ENCODE measurements around the gene TBC1D22A. TPM values are rescaled to one million over a fixed set of nuclear protein-coding genes. Genes with fewer than 3 reads are reported as not detected.
A peak's percentile ranks its signal among the peaks of the same experiment; 100 is the strongest.

The TBC1D22A gene
- total RNA-seq, 6 experiments from 2014 or later = 10.9 to 18.1 (median 14.0) TPM

DNA sequence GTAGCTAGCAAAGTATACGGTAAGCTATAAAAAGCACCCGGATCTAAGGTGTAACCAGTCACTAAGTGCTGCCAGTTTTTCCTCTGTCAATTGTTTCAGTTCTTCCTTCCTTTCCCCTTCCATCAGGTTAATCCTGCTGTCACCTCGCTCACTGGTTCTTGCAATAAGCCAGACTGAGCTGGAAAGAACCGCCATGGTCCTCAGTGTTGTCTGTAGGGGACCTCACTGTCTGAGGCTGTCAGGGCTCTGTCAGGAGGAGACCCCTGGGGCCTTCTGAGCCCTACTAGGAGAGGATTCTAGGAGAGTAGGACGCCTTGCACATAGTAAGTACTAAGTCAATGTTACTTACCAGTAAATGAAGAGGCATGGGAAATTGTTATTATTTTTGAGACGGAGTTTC is 1.4 kb upstream of the TBC1D22A start:
- ATAC-seq = no peak
- Histone ChIP-seq H3K27me3 (no peaks in the 10 kb centered on the region), H3K9me3 (no peaks in the 10 kb centered on the region), H3K27ac (peak overlapping the region in 1 of 3 donors; percentile 18), H3K4me3 (no peak overlapping the region), H3K36me3 (no peaks in the 10 kb centered on the region), H3K4me1 (peaks cover 0 to 49% (median 20%) of the 10 kb centered on the region in 4 donors)
- TF ChIP-seq, protein P1, sequence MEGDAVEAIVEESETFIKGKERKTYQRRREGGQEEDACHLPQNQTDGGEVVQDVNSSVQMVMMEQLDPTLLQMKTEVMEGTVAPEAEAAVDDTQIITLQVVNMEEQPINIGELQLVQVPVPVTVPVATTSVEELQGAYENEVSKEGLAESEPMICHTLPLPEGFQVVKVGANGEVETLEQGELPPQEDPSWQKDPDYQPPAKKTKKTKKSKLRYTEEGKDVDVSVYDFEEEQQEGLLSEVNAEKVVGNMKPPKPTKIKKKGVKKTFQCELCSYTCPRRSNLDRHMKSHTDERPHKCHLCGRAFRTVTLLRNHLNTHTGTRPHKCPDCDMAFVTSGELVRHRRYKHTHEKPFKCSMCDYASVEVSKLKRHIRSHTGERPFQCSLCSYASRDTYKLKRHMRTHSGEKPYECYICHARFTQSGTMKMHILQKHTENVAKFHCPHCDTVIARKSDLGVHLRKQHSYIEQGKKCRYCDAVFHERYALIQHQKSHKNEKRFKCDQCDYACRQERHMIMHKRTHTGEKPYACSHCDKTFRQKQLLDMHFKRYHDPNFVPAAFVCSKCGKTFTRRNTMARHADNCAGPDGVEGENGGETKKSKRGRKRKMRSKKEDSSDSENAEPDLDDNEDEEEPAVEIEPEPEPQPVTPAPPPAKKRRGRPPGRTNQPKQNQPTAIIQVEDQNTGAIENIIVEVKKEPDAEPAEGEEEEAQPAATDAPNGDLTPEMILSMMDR (IDR thresholded peaks at IDR 0.05) = no peak
- TF ChIP-seq POLR2A (IDR thresholded peaks at IDR 0.05) = no peak
- DNase-seq = peak in 1 of 3 donors; percentile 7
- intact Hi-C loops (cut with DNase I) = no loop called here
- WGBS (ENCODE audit: insufficient coverage, low coverage, low lambda C conversion rate, missing lambda C conversion rate) = 87% methylated on average over 5 of the region's 6 CpGs

DNA sequence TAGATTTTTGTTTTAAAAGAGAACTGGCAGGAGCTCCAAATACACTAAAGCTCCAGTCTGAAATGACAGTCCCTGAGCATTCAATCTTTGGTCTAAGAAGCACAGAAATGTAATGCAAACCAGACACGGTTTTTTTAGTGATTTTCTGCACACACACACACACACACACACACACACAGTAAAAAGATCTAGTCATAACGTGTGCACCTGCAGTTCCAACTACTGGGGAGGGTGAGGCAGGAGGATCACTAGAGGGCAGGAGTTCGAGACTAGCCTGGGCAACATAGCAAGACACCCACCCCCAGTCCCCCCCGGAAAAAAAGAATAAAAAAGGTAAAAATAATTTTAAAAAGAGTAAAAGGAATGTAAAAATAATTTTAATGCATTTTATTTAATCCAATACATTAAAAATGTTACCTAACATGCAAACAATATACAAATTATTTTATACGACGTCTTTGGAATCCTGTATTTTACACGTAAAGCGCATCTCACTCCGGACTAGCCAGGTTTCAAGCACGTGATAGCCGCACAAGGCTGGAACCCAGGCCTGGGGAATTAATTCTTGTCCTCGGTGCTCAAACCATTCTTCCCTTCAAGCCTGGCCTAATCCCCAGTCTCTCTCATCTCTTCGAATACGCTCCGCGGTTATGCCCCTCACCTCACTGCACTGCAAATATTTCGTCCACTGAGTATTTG is 762 bp upstream of the TBC1D22A start:
- Histone ChIP-seq H3K27ac (peak overlapping the region; percentile 85 to 98 (median 90)), H3K27me3 (no peaks in the 10 kb centered on the region), H3K4me3 (peak overlapping the region; percentile 80 to 96 (median 84)), H3K36me3 (no peaks in the 10 kb centered on the region), H3K9me3 (no peaks in the 10 kb centered on the region), H3K4me1 (peaks cover 0 to 48% (median 20%) of the 10 kb centered on the region in 4 donors)
- peak in 1 of 3 donors; percentile 42 for DNase-seq
- WGBS (ENCODE audit: insufficient coverage, low coverage, low lambda C conversion rate, missing lambda C conversion rate) = 2% methylated on average over 17 of the region's 17 CpGs
- no peak for ATAC-seq
- intact Hi-C loops (cut with DNase I) = no loop called here
- no peak for TF ChIP-seq POLR2A (IDR thresholded peaks at IDR 0.05)
- TF ChIP-seq, protein P1 (IDR thresholded peaks at IDR 0.05) = no peak

DNA sequence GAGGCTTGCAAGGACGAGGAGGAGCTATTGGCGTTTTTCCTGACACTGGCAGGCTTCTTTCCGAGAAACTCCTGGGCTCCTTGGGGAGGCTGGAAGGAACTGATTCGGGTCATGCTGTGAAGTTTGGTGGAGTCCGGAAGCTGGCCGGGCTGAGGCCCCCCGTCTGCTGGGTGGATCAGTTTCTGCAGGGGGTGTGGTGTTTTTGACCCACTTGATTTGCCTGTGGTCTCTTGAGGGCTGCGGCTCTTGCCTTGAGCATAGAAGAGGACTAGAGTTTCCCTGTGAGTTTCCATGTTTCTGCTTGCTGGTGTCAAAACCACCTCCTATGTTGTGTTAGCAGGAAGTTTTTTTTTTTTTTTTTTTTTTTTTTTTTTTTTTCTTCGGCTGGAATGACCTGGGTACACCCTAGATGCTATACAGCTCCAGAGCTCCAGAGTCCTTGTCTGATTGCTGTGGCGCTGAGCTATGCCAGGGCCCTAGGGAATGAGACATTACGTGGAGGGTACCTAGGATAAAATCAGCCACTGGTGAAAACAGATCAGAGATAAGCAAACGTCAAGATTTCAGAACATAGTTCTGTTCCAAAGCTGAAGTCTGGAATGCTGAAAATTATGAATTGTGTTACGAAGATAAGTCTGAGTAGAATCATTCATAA is 728 bp downstream of the TBC1D22A start:
- ATAC-seq (peak; percentile 1 to 8 (median 7)), DNase-seq (no peak)

DNA sequence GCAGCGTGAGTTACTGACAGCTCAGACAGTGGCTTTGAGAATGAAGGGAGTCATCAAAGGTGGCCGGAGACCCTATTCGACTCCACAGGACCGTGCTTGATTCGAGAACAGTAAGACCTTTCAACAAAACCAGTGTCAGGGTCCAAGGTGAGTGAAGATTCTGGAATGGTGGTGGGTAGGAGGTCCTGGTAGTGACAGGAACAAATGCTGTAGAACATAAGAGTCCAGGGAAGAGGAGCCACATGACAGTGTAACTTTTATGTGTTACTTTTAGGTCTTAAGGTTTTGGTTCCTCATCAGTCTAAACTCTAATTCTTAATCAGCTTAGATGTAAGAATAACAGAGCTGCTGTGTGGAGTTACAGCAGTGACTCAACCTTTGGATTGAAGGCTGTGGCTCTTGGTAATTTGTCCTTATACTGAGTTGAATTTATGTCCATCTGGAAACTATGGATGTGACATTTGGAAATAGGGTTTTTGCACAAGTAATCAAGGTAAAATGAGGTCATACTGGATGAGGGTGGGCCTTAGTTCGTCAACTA is 1.8 kb downstream of the TBC1D22A start:
- H3K4me1 ChIP-seq = peaks cover 0 to 23% (median 12%) of the 10 kb centered on the region in 4 donors
- intact Hi-C loops (cut with DNase I) = no loop called here
- 85% methylated on average over 6 of the region's 6 CpGs for WGBS (ENCODE audit: insufficient coverage, low coverage, low lambda C conversion rate, missing lambda C conversion rate)
- no peaks in the 10 kb centered on the region for H3K9me3 ChIP-seq
- DNase-seq (no peak), ATAC-seq (no peak)
- no peaks in the 10 kb centered on the region for H3K36me3 ChIP-seq
- TF ChIP-seq POLR2A (IDR thresholded peaks at IDR 0.05) = no peak
- TF ChIP-seq, protein P1 (IDR thresholded peaks at IDR 0.05) = no peak
- H3K27me3 ChIP-seq = no peaks in the 10 kb centered on the region
- no peak overlapping the region for H3K4me3 ChIP-seq
- H3K27ac ChIP-seq = peak overlapping the region in 1 of 3 donors; percentile 7

More for the DNA sequence above, 728 bp downstream of the TBC1D22A start:
- H3K4me3 ChIP-seq = peak overlapping the region; percentile 80 to 96 (median 84)
- TF ChIP-seq, protein P1 (IDR thresholded peaks at IDR 0.05) = no peak
- no peak for TF ChIP-seq POLR2A (IDR thresholded peaks at IDR 0.05)
- 15% methylated on average over 10 of the region's 13 CpGs for WGBS (ENCODE audit: insufficient coverage, low coverage, low lambda C conversion rate, missing lambda C conversion rate)
- no peaks in the 10 kb centered on the region for H3K27me3 ChIP-seq
- peak overlapping the region; percentile 85 to 98 (median 90) for H3K27ac ChIP-seq
- H3K36me3 ChIP-seq = no peaks in the 10 kb centered on the region
- no peaks in the 10 kb centered on the region for H3K9me3 ChIP-seq
- peaks cover 0 to 33% (median 17%) of the 10 kb centered on the region in 4 donors for H3K4me1 ChIP-seq
- intact Hi-C loops (cut with DNase I) = no loop called here

Measured in right lobe of liver (tissue), 6 donors.